SK-N-SH treated with all-trans-retinoic acid at 6 μM for 48 hours (cell line): Measurements from ENCODE around the gene CC2D1B.

Experiments
- ATAC-seq: fragments of 200-7000 bp; cut with Tn5 transposase; 3 replicates; pipeline ENCODE4 v1.9.1; 2020; ENCODE audit warnings: mild to moderate bottlenecking, moderate library complexity
- BACH2 ChIP-seq: fragments of 250-450 bp; sonication (Bioruptor Pico); IDR thresholded peaks from 2 replicates; pipeline ENCODE4 v1.9.0; 2021; ENCODE audit warnings: mild to moderate bottlenecking, borderline replicate concordance
- CREB5 ChIP-seq: fragments of 250-450 bp; sonication (Bioruptor Pico); IDR thresholded peaks from 2 replicates; pipeline ENCODE4 v1.5.1; 2020; ENCODE audit warnings: low read depth, mild to moderate bottlenecking, moderate library complexity
- CSDC2 ChIP-seq: fragments of 250-450 bp; sonication (Bioruptor Pico); IDR thresholded peaks from 2 replicates; pipeline ENCODE4 v1.5.0; 2020; ENCODE audit warnings: mild to moderate bottlenecking, moderate library complexity
- CSRNP3 ChIP-seq: fragments of 250-450 bp; sonication (Bioruptor Pico); IDR thresholded peaks from 2 replicates; pipeline ENCODE4 v1.5.1; 2021; ENCODE audit warnings: mild to moderate bottlenecking, moderate library complexity
- ESRRG ChIP-seq: fragments of 250-450 bp; sonication (Bioruptor Pico); IDR thresholded peaks from 2 replicates; pipeline ENCODE4 v1.6.1; 2021; ENCODE audit warnings: mild to moderate bottlenecking
- GLIS3 ChIP-seq: fragments of 250-450 bp; sonication (Bioruptor Pico); IDR thresholded peaks from 2 replicates; pipeline ENCODE4 v1.5.0; 2020; ENCODE audit warnings: mild to moderate bottlenecking, moderate library complexity
- ISL1 ChIP-seq: fragments of 250-450 bp; sonication (Bioruptor Pico); IDR thresholded peaks from 2 replicates; pipeline ENCODE4 v2.1.2; 2022; ENCODE audit warnings: mild to moderate bottlenecking, moderate library complexity
- OSR1 ChIP-seq: fragments of 250-450 bp; sonication (Bioruptor Pico); IDR thresholded peaks from 2 replicates; pipeline ENCODE4 v1.8.0; 2022; ENCODE audit warnings: moderate library complexity, mild to moderate bottlenecking, inconsistent platforms
- PATZ1 ChIP-seq: fragments of 250-450 bp; sonication (Bioruptor Pico); IDR thresholded peaks from 2 replicates; pipeline ENCODE4 v1.8.0; 2020; ENCODE audit warnings: mild to moderate bottlenecking, moderate library complexity, borderline replicate concordance
- POU6F1 ChIP-seq: fragments of 250-450 bp; sonication (Bioruptor Pico); IDR thresholded peaks from 2 replicates; pipeline ENCODE4 v1.8.0; 2021; ENCODE audit warnings: low read depth, mild to moderate bottlenecking, moderate library complexity, borderline replicate concordance
- PPARA ChIP-seq: fragments of 250-450 bp; sonication (Bioruptor Pico); IDR thresholded peaks from 2 replicates; pipeline ENCODE4 v1.5.0; 2020; ENCODE audit warnings: mild to moderate bottlenecking, borderline replicate concordance
- RARB ChIP-seq: fragments of 250-450 bp; sonication (Bioruptor Pico); IDR thresholded peaks from 2 replicates; pipeline ENCODE4 v1.8.0; 2021; ENCODE audit warnings: mild to moderate bottlenecking, moderate library complexity
- SNAI2 ChIP-seq: fragments of 250-450 bp; sonication (Bioruptor Pico); IDR thresholded peaks from 2 replicates; pipeline ENCODE4 v1.5.0; 2020; ENCODE audit warnings: mild to moderate bottlenecking, moderate library complexity
- TOX ChIP-seq: fragments of 250-450 bp; sonication (Bioruptor Pico); IDR thresholded peaks from 2 replicates; pipeline ENCODE4 v1.8.0; 2021; ENCODE audit warnings: mild to moderate bottlenecking, moderate library complexity, borderline replicate concordance
- ZFP3 ChIP-seq: fragments of 250-450 bp; sonication (Bioruptor Pico); IDR thresholded peaks from 2 replicates; pipeline ENCODE4 v1.5.0; 2020; ENCODE audit warnings: mild to moderate bottlenecking, moderate library complexity
- ZFP30 ChIP-seq: fragments of 450-650 bp; formaldehyde crosslinking; IDR thresholded peaks from 2 replicates; pipeline ENCODE4 v1.5.0; 2022; ENCODE audit warnings: mild to moderate bottlenecking, moderate library complexity
- ZNF565 ChIP-seq: fragments of 450-650 bp; formaldehyde crosslinking; conservative IDR thresholded peaks from 2 replicates; pipeline ENCODE4 v1.5.0; 2020; ENCODE audit warnings: low read depth, mild to moderate bottlenecking, moderate library complexity
- ZNF70 ChIP-seq: fragments of 450-650 bp; formaldehyde crosslinking; IDR thresholded peaks from 2 replicates; pipeline ENCODE4 v1.5.0; 2020; ENCODE audit warnings: mild to moderate bottlenecking, moderate library complexity
- ZNF8 ChIP-seq: fragments of 450-650 bp; formaldehyde crosslinking; IDR thresholded peaks from 2 replicates; pipeline ENCODE4 v1.5.0; 2020; ENCODE audit warnings: mild to moderate bottlenecking, moderate library complexity
- TF ChIP-seq, protein P1 (sequence below): fragments of 250-450 bp; sonication (Bioruptor Pico); IDR thresholded peaks from 2 replicates; pipeline ENCODE4 v1.5.0; 2020; ENCODE audit warnings: mild to moderate bottlenecking, moderate library complexity

The CC2D1B gene

GRCh38 chr1:52359676-52360594, 6.1 kb downstream of the CC2D1B start:
- ATAC-seq: no peak
- no peak for TF ChIP-seq SNAI2 (CRISPR knock-in tag)
- TF ChIP-seq ZFP3 (CRISPR knock-in tag): no peak
- TF ChIP-seq ZNF70: no peak
- TF ChIP-seq GLIS3 (CRISPR knock-in tag): no peak
- TF ChIP-seq ZNF565: no peak
- no peak for TF ChIP-seq ZFP30 (CRISPR knock-in tag)
- no peak for TF ChIP-seq ESRRG
- no peak for TF ChIP-seq ZNF8 (CRISPR knock-in tag)
- TF ChIP-seq CREB5: no peak
- no peak for TF ChIP-seq TOX (CRISPR knock-in tag)
- TF ChIP-seq CSDC2 (CRISPR knock-in tag): no peak
- no peak for TF ChIP-seq PATZ1 (CRISPR knock-in tag)
- no peak for TF ChIP-seq OSR1 (CRISPR knock-in tag)
- TF ChIP-seq CSRNP3 (CRISPR knock-in tag): no peak
- no peak for TF ChIP-seq POU6F1 (CRISPR knock-in tag)
- no peak for TF ChIP-seq ISL1
- TF ChIP-seq, protein P1, sequence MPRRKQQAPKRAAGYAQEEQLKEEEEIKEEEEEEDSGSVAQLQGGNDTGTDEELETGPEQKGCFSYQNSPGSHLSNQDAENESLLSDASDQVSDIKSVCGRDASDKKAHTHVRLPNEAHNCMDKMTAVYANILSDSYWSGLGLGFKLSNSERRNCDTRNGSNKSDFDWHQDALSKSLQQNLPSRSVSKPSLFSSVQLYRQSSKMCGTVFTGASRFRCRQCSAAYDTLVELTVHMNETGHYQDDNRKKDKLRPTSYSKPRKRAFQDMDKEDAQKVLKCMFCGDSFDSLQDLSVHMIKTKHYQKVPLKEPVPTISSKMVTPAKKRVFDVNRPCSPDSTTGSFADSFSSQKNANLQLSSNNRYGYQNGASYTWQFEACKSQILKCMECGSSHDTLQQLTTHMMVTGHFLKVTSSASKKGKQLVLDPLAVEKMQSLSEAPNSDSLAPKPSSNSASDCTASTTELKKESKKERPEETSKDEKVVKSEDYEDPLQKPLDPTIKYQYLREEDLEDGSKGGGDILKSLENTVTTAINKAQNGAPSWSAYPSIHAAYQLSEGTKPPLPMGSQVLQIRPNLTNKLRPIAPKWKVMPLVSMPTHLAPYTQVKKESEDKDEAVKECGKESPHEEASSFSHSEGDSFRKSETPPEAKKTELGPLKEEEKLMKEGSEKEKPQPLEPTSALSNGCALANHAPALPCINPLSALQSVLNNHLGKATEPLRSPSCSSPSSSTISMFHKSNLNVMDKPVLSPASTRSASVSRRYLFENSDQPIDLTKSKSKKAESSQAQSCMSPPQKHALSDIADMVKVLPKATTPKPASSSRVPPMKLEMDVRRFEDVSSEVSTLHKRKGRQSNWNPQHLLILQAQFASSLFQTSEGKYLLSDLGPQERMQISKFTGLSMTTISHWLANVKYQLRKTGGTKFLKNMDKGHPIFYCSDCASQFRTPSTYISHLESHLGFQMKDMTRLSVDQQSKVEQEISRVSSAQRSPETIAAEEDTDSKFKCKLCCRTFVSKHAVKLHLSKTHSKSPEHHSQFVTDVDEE (CRISPR knock-in tag): no peak
- TF ChIP-seq PPARA (CRISPR knock-in tag): no peak
- no peak for TF ChIP-seq BACH2 (CRISPR knock-in tag)
- TF ChIP-seq RARB (CRISPR knock-in tag): no peak

DNA sequence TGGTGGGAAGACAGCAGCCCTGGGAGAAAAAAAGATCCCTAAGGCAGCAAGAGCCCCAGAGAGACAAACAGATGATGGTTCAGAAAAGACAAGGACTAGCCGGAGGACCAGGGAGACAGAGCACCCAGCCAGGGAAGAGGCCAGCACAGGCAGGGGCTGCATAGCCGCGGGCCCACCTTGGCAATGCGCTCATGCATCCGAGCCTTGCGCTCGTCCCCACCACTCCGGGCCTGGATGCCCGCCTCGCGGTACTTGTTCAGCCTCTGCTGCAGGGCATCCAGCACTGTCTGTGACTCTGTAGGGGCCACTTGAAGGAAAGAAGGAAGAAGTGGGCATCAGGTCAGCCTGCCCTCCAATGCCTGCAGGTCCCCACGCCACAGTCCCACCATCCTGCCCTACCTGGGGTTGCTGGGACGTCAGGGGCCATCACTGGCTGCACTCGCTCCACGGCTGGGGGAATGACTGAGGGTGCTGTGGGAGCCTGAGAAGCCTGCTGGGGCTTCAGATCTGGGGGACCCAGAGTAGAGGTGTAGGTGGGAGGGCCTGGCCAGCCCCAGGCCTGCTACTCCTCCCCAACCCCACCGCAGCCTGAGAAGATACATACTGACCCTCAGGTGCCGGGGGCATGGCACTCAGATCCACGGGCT, 7.0 kb downstream of the CC2D1B start:
- no peak for ATAC-seq
- TF ChIP-seq RARB (CRISPR knock-in tag) (no peak), ZNF565 (no peak), ZFP30 (CRISPR knock-in tag) (no peak), POU6F1 (CRISPR knock-in tag) (no peak)
